ENCODE measurements around the gene FLNA. TPM values are rescaled to one million over a fixed set of nuclear protein-coding genes. Genes with fewer than 3 reads are reported as not detected.

FLNA gene
- total and polyA plus RNA-seq, 10 of the 15 experiments (the other 5 are each of a cell fraction or from before 2014, with no cell fraction given) = 5.1 to 643 (median 171) TPM

- TF ChIP-seq BMI1 (IDR thresholded peaks at IDR 0.05; ENCODE audit: borderline replicate concordance) (no peak), YBX1 (IDR thresholded peaks at IDR 0.05) (no peak), RELB (IDR thresholded peaks at IDR 0.05; ENCODE audit: low read depth) (no peak), NR2C2 (IDR thresholded peaks at IDR 0.05; ENCODE audit: borderline replicate concordance, control insufficient read depth, insufficient read length, low read depth) (no peak), BHLHE40 (IDR thresholded peaks at IDR 0.05; ENCODE audit: borderline replicate concordance in 1 of 2, low read depth in 2 of 2, low read length in 1 of 2) (no peak), MTA2 (IDR thresholded peaks at IDR 0.05; ENCODE audit: low read depth) (no peak), TCF3 (IDR thresholded peaks at IDR 0.05; ENCODE audit: borderline replicate concordance, insufficient read depth, low read depth, low read length) (no peak)
These were observed 56.9 kb downstream of the FLNA start (continued) for GRCh38 chrX:154317391-154317995.

DNA sequence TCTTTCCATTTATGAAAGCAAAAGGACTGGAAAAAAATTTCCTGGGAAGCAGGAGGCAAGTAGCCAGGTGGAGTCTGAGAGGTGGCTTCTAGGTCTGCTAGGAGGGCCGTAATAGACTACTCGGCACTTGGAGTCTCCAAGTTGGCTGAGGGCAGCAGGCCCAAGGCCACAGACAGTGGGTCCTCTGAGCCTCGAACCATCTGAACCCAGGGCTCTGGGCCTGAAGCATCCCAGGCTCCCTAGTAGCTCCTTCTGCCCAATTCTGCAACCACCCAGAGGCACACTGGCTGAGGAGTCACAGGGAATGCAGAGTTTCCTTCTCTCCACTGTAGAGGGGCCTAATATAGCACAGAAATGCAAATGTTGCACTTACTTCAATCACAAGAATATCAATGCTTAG, 59.0 kb downstream of the FLNA start:
- CTCF ChIA-PET = no interaction called here
- POLR2A ChIA-PET = no interaction called here
- no TSS peak for BruUV-seq (replicated peaks)
- TF ChIP-seq MTA3 (IDR thresholded peaks at IDR 0.05; ENCODE audit: borderline replicate concordance, low read length) (no peak), RUNX3 (IDR thresholded peaks at IDR 0.05; ENCODE audit: low read length) (no peak), NFXL1 (IDR thresholded peaks at IDR 0.05; ENCODE audit: borderline replicate concordance) (no peak), BCL11A (IDR thresholded peaks at IDR 0.05; ENCODE audit: low read depth, low read length) (no peak), RELB (IDR thresholded peaks at IDR 0.05; ENCODE audit: low read depth) (no peak)
- TF ChIP-seq, protein P1, sequence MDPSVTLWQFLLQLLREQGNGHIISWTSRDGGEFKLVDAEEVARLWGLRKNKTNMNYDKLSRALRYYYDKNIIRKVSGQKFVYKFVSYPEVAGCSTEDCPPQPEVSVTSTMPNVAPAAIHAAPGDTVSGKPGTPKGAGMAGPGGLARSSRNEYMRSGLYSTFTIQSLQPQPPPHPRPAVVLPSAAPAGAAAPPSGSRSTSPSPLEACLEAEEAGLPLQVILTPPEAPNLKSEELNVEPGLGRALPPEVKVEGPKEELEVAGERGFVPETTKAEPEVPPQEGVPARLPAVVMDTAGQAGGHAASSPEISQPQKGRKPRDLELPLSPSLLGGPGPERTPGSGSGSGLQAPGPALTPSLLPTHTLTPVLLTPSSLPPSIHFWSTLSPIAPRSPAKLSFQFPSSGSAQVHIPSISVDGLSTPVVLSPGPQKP (IDR thresholded peaks at IDR 0.05; ENCODE audit: low read depth, low read length) = no peak
- TF ChIP-seq, protein P2, sequence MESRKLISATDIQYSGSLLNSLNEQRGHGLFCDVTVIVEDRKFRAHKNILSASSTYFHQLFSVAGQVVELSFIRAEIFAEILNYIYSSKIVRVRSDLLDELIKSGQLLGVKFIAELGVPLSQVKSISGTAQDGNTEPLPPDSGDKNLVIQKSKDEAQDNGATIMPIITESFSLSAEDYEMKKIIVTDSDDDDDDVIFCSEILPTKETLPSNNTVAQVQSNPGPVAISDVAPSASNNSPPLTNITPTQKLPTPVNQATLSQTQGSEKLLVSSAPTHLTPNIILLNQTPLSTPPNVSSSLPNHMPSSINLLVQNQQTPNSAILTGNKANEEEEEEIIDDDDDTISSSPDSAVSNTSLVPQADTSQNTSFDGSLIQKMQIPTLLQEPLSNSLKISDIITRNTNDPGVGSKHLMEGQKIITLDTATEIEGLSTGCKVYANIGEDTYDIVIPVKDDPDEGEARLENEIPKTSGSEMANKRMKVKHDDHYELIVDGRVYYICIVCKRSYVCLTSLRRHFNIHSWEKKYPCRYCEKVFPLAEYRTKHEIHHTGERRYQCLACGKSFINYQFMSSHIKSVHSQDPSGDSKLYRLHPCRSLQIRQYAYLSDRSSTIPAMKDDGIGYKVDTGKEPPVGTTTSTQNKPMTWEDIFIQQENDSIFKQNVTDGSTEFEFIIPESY (IDR thresholded peaks at IDR 0.05) = no peak

More for the DNA sequence above, 59.0 kb downstream of the FLNA start:
- SMC1A ChIA-PET (ENCODE audit: uncharacterized antibody, unreplicated experiment) = no interaction called here
- H3K36me3 ChIP-seq (ENCODE audit: control insufficient read depth in 2 of 2, insufficient read depth in 2 of 2, low read length in 1 of 2) = no peaks in the 10 kb centered on the region
- no peaks in the 10 kb centered on the region for H4K20me1 ChIP-seq (ENCODE audit: control insufficient read depth, insufficient read depth)
- RAD21 ChIA-PET (ENCODE audit: unreplicated experiment) = no interaction called here
- no peak for FAIRE-seq
- 31% methylated on average over 3 of the region's 3 CpGs for WGBS (ENCODE audit: insufficient coverage, insufficient replicate concordance, low lambda C conversion rate, missing lambda C conversion rate)
- H3K4me3 ChIP-seq = no peak overlapping the region
- intact Hi-C loops (cut with micrococcal nuclease; ENCODE audit: unreplicated experiment) (no loop called here), in situ Hi-C loops (cut with MboI) (loop anchor here (25.0 kb wide), 1 partner anchor 178 kb away; the partner anchor contains the start of gene OPN1LW)
- no peak for ATAC-seq
- H3K27me3 ChIP-seq (replicated peaks in 1 of 2; ENCODE audit: control insufficient read depth in 2 of 2, insufficient read depth in 2 of 2, low read length in 1 of 2) = no peaks in the 10 kb centered on the region
- peaks cover 7% of the 10 kb centered on the region; the same call in 1 of the 2 replicates for H3K4me1 ChIP-seq (ENCODE audit: control insufficient read depth, insufficient read depth, low read length)
- H3K27ac ChIP-seq (ENCODE audit: control insufficient read depth, insufficient read depth) = no peak overlapping the region
- no peak for DNase-seq (ENCODE audit: low read depth, low spot score)
- H2AFZ ChIP-seq (ENCODE audit: control insufficient read depth, low read depth, low read length) = no peak overlapping the region
- no peaks in the 10 kb centered on the region; the same call in 2 of the 3 replicates for H3K9me3 ChIP-seq (replicated peaks; ENCODE audit: control insufficient read depth, insufficient read depth, low read length)
- H3K79me2 ChIP-seq (ENCODE audit: control insufficient read depth, insufficient read depth, low read length) = no peaks in the 10 kb centered on the region
- H3K9ac ChIP-seq (ENCODE audit: control insufficient read depth, insufficient read depth, low read length) = no peak overlapping the region
- H3K4me2 ChIP-seq (ENCODE audit: control insufficient read depth, insufficient read depth) = no peak overlapping the region

All from GM12878 (cell line).